ENCODE results near the gene BAG3.

The BAG3 gene

GRCh38 chr10:119614686-119615085, 36.5 kb upstream of the BAG3 start:
- Histone ChIP-seq H3K36me3 (ENCODE audit: control insufficient read depth in 2 of 2, insufficient read depth in 1 of 2, low read length in 2 of 2) (no peaks in the 10 kb centered on the region), H3K27ac (ENCODE audit: extremely low read depth, low read depth, low read length) (no peak overlapping the region), H3K4me1 (ENCODE audit: control insufficient read depth, insufficient read depth, low read length) (no peaks in the 10 kb centered on the region), H3K4me3 (ENCODE audit: low read depth, low read length) (no peak overlapping the region), H3K9me3 (ENCODE audit: control insufficient read depth, insufficient read depth, low read depth, low read length) (no peaks in the 10 kb centered on the region)
- TF ChIP-seq ZNF16 (tag by site-specific recombination; IDR thresholded peaks at IDR 0.05; ENCODE audit: low read depth): no peak
- no peak for TF ChIP-seq ZBTB26 (tag by site-specific recombination; optimal IDR thresholded peaks at IDR 0.05)
- TF ChIP-seq ZIC2 (tag by site-specific recombination; IDR thresholded peaks at IDR 0.05): peak; percentile 73
- TF ChIP-seq ZNF423 (tag by site-specific recombination; IDR thresholded peaks at IDR 0.05): peak; percentile 30; the same call in 1 of the 2 replicates
- peak; percentile 87 for TF ChIP-seq SCRT2 (tag by site-specific recombination; IDR thresholded peaks at IDR 0.05)
- no peak for TF ChIP-seq ZNF112 (tag by site-specific recombination; IDR thresholded peaks at IDR 0.05)
- peak; percentile 62; the same call in 1 of the 2 replicates for TF ChIP-seq SCRT1 (tag by site-specific recombination; IDR thresholded peaks at IDR 0.05; ENCODE audit: borderline replicate concordance)
- no peak for TF ChIP-seq ZNF623 (tag by site-specific recombination; IDR thresholded peaks at IDR 0.05)
- ChIA-PET POLR2A (no interaction called here), CTCF (interaction anchor here (0.6 kb wide), 1 partner anchor 289 kb away, joined by 4 read pairs; no protein-coding TSS in a partner anchor)

- Histone ChIP-seq H3K36me3 (ENCODE audit: control insufficient read depth in 2 of 2, insufficient read depth in 1 of 2, low read length in 2 of 2) (no peaks in the 10 kb centered on the region), H3K4me3 (ENCODE audit: low read depth, low read length) (no peak overlapping the region), H3K9me3 (ENCODE audit: control insufficient read depth, insufficient read depth, low read depth, low read length) (no peaks in the 10 kb centered on the region), H3K4me1 (ENCODE audit: control insufficient read depth, insufficient read depth, low read length) (no peaks in the 10 kb centered on the region), H3K27ac (ENCODE audit: extremely low read depth, low read depth, low read length) (no peak overlapping the region)
- no peak for TF ChIP-seq REST (tag by site-specific recombination; IDR thresholded peaks at IDR 0.05)
- TF ChIP-seq ZNF133 (tag by site-specific recombination; IDR thresholded peaks at IDR 0.05): peak; percentile 49; the same call in 1 of the 2 replicates
- no peak for TF ChIP-seq ZNF510 (tag by site-specific recombination; IDR thresholded peaks at IDR 0.05; ENCODE audit: insufficient replicate concordance)
- POLR2A ChIA-PET: interaction anchor here (1.3 kb wide), 1 partner anchor 8 kb away, joined by 3 read pairs; no protein-coding TSS in a partner anchor
- CTCF ChIA-PET: interaction anchor here (0.6 to 1.5 kb wide), 4 partner anchors 8 to 34 kb away, joined by 3 to 5 read pairs (median 4); partner anchors contain the start of gene BAG3
Measured at GRCh38 chr10:119616882-119617570, 34.2 kb upstream of the BAG3 start.

GRCh38 chr10:119619215-119619614, 32.0 kb upstream of the BAG3 start:
- no peak overlapping the region for H3K27ac ChIP-seq (ENCODE audit: extremely low read depth, low read depth, low read length)
- POLR2A ChIA-PET: interaction anchor here (1.2 kb wide), 1 partner anchor 22 kb away, joined by 4 read pairs; the partner anchor contains the start of gene TIAL1

More at GRCh38 chr10:119619215-119619614, 32.0 kb upstream of the BAG3 start:
- Histone ChIP-seq H3K9me3 (ENCODE audit: control insufficient read depth, insufficient read depth, low read depth, low read length) (no peaks in the 10 kb centered on the region), H3K36me3 (ENCODE audit: control insufficient read depth in 2 of 2, insufficient read depth in 1 of 2, low read length in 2 of 2) (no peaks in the 10 kb centered on the region), H3K4me3 (ENCODE audit: low read depth, low read length) (no peak overlapping the region), H3K4me1 (ENCODE audit: control insufficient read depth, insufficient read depth, low read length) (no peaks in the 10 kb centered on the region)
- CTCF ChIA-PET: interaction anchor here (0.6 kb wide), 1 partner anchor 75 kb away, joined by 3 read pairs; no protein-coding TSS in a partner anchor
- TF ChIP-seq ZNF366 (tag by site-specific recombination; conservative IDR thresholded peaks at IDR 0.05) (no peak), ZNF133 (tag by site-specific recombination; IDR thresholded peaks at IDR 0.05) (no peak), ZNF692 (tag by site-specific recombination; IDR thresholded peaks at IDR 0.05) (no peak), ZNF654 (tag by site-specific recombination; IDR thresholded peaks at IDR 0.05; ENCODE audit: low read depth) (no peak)

Measured in HEK293 (cell line).